ENCODE data around the gene INA.

DNA sequence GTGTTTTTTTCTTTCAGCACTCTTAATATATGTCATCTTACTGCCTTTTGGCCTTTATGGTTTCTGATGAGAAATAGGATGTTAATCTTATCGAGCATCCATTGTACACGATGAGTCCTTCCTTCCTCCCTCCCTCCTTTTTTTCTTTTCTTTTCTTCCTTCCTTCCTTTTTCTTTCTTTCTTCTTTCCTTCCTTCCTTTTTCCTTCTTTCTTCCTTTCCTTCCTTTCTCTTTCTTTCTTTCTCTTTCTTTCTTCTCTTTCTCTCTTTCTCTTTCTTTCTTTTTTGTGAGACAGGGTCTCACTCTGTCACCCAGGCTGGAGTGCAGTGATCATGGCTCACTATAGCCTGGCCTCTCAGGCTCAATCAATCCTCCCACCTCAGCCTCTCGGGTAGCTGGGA is 22.8 kb upstream of the INA start:
- no peak for TF ChIP-seq POLR2A (IDR thresholded peaks at IDR 0.05; ENCODE audit: low read length)
- TF ChIP-seq GATA1 (IDR thresholded peaks at IDR 0.05; ENCODE audit: low read depth, low read length): no peak
